Superior temporal gyrus (tissue), 1 donor: Measurements from ENCODE around the gene CYTH1.
"Not testable (repeated sequence)": the region's sequence is repeated elsewhere in the genome, so short reads cannot be mapped to it uniquely, and the experiment has no call there.

Experiments used
- DNase-seq: peaks from one replicate; pipeline ENCODE4 v3.0.0-alpha.2; 2016; ENCODE audit errors: extremely low spot score

CYTH1 gene

GRCh38 chr17:78759969-78760352, 22.1 kb downstream of the CYTH1 start:
- DNase-seq: no peak

GRCh38 chr17:78759203-78759968, 22.7 kb downstream of the CYTH1 start:
- DNase-seq: no peak

- DNase-seq: no peak
Observed at GRCh38 chr17:78753316-78754250, 28.5 kb downstream of the CYTH1 start.

- DNase-seq: no peak
Observed at GRCh38 chr17:78751447-78752161, 30.5 kb downstream of the CYTH1 start.

GRCh38 chr17:78751000-78751399, 31.1 kb downstream of the CYTH1 start:
- DNase-seq: not testable (repeated sequence)

- DNase-seq: no peak
Observed at GRCh38 chr17:78748730-78749317, 33.2 kb downstream of the CYTH1 start.

GRCh38 chr17:78748048-78748729, 33.9 kb downstream of the CYTH1 start:
- DNase-seq: no peak

GRCh38 chr17:78747488-78747887, 34.6 kb downstream of the CYTH1 start:
- no peak for DNase-seq

- DNase-seq: no peak
Observed at GRCh38 chr17:78746949-78747269, 35.2 kb downstream of the CYTH1 start.

GRCh38 chr17:78746263-78746948, 35.7 kb downstream of the CYTH1 start:
- DNase-seq: no peak

GRCh38 chr17:78745407-78746088, 36.5 kb downstream of the CYTH1 start:
- DNase-seq: peak; percentile 88

GRCh38 chr17:78742901-78743300, 39.2 kb downstream of the CYTH1 start:
- no peak for DNase-seq

GRCh38 chr17:78741644-78742284, 40.3 kb downstream of the CYTH1 start:
- DNase-seq: no peak

GRCh38 chr17:78739331-78739931, 42.6 kb downstream of the CYTH1 start:
- DNase-seq: no peak

GRCh38 chr17:78738698-78739097, 43.4 kb downstream of the CYTH1 start:
- no peak for DNase-seq

GRCh38 chr17:78738278-78738677, 43.8 kb downstream of the CYTH1 start:
- DNase-seq: no peak

GRCh38 chr17:78737332-78737731, 44.7 kb downstream of the CYTH1 start:
- no peak for DNase-seq

GRCh38 chr17:78736526-78737079, 45.5 kb downstream of the CYTH1 start:
- DNase-seq: no peak
